Medulla oblongata (tissue), 1 donor: ENCODE measurements around the gene EFNA5.
A peak's percentile ranks its signal among the peaks of the same experiment; 100 is the strongest.

Experiments
- DNase-seq: peaks from one replicate; pipeline ENCODE4 v3.0.0-alpha.2; 2015; ENCODE audit errors: extremely low spot score

The EFNA5 gene

DNA sequence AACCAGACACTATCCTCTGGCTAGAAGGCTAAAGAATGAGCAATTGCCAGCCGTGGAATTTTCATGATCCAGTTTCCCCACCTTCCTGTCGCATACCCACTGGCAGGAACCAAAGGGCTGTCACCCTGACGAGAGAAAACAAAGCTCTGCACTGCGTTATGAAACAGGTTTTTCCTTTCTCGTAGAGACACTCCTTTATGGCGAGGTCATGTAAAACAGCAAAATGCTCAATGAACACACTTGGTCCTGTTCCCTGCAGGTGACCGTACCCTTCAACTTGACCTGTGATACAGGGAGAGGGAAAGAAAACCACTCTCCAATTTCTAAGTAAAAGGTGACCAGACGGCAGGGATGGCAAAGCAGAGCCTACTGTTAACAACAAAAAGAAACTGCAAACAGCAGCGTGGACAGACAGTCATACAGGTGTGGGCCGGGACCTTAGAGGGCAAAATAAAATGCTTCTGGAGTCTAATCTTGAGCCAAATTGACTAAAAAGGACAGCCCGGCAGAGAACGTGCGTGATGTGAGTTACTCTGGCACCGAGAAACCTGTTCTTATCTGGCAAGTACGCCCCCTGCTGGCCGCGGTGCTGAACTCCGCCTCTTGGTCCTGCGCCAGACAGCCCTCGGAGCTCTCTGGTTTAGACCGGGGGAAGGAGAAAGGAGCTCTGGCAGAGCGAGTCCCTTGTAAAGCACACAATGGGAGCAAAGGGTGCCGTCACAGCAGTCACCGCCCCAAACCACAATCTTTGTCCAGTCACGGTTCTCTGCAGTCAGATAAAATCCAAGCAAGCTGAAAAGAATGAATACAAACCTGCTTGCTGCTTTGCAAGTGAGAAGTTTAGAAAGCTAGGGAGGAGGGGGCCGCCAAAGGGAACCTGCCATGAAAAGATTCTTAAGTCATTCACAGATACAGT is 98.9 kb downstream of the EFNA5 start:
- peak; percentile 93 for DNase-seq

DNA sequence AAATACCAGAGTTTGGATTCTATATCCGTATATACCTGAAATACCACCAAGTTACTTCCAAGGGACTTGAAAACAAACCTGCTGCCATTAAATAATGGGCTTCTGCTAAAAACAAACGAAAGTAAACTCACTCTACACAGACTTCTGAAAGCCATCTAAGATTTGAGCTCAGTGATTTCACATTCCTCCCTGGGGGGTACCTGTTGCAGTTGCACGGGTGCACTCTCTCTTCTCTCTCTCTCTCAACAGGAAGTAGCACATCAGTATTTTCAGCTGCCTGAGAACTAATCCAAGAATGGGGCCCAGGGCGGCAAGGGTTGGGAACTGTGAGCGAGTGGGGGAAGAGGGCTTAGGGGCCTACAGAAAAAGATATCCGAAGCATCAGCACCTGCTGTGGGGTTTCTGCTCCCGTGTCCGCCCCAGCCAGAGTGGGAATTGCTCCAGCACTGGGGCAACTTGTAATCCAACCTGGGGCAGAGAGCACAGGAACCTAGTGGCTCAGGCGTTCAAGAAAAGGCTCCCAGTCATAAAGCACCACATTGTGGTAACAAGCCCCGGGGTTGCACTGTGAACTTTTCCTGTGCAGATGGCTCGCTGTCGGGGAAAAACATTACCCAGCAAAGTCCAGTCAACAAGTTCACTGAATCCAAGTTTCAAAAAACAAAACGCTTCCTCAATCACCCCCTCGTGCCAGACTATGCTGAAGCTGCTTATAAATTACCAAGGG is 99.8 kb downstream of the EFNA5 start:
- DNase-seq, result no peak

DNA sequence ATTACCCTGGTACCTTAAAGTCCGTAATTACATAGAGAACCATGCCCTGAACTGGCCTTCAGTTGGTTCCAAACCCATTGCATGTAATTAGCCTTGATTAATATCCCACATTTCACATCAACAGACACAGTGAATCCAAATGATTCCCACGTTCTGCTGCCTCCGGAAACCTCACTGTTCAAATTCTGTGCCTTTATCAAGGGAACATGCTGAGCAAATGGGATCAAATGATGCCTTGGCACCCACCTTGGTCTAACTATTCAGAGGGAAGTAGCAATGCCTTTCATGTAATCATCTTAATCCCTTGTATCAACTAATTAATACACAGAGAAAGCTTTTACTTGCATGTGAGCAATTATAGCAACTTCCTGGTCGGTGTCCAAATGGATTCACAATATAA is 100.6 kb downstream of the EFNA5 start:
- DNase-seq, result no peak

DNA sequence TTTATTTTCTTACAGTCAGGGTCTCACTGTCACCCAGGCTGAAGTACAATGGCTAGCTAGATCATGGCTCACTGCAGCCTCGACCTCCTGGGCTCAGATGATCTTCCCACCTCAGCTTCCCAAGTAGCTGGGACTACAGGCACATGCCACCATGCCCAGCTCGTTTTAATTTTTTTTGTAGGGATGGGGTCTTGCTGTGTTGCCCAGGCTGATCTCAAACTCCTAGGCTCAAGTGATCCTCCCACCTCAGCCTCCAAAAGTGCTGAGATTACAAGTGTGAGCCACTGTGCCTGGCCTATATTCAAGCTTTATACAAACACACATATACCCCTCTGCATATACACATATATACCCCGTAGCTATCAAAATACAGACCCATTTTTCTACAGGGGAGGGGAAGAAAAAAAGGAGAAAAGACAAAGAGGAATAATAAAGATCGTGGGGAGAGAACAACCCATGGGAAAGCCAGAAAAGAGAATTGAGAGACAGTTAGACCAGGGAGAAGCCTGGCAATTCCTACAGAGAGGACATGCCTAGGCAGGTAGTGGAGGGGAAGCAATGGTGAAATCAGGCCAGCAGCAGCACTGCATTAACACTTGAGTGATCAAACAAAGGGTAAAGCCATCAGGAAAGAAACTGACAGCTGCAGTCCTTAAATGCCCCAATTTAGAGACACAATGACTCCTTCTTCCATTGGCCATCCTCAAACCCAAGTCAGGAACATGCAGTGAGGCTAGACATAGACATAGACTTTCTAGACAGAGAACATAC is 102.7 kb downstream of the EFNA5 start:
- DNase-seq, result no peak

DNA sequence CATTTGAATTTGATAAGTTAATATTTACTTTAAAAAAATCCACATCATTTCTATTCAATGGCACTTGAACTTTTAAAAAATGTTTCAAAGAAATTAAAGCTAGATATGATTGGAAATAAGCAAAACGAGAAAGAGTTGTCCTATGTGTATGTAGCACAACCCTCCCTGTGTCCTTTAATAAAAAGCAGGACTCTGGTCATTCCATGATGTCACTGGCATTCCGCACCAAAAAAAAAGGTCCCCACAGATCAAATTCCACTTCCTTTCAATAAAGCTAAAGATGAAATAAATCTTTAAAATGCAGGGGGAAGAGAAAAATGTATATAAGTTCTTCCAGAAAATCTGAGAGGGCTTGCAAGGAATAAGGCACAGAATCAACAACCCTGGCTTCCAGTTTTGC is 103.8 kb downstream of the EFNA5 start:
- DNase-seq, result no peak

DNA sequence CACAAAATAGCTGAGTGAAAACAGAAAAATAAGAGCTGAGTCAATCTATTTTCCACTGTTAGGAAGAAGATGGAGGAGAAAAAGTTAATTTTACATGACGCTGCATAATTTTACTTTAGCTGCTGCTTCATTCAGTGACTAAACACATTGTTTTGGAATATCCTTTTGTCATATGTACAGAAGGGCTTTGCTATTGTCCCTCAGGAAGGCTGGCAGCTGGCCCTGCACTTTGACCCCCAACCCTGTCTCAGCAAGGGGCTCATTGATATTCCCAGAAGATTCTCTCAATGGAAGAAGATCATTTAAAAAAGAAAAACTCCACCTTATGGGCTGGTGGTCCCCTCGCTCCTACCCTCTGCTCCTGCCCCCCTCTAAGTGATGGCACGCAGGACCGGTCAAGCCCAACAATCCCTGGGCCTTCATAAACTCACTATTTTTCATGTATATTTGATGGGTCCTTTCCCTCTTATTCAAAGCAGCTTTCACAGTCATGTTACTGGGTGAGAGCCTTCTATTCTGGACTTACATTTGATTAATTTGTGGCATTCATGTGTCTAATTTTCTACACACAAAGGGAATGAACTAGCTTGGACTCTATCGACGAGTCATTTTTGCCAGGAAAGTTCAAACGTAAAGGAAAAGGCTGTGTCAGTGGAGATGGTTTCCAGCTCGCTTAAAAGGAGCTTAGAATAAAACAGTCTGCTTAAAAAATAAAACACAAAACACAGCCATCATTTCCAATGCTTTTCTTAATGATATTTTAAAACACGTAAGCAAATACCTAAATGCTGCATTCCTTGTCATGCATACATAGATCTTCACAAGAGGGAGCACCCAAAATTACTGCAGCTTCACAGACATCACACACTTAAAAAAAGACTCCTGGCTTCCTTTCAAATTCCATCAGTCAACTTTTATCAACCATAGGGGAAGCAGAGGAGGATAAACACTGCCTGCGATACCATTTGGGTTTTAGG is 104.7 kb downstream of the EFNA5 start:
- DNase-seq, result no peak

DNA sequence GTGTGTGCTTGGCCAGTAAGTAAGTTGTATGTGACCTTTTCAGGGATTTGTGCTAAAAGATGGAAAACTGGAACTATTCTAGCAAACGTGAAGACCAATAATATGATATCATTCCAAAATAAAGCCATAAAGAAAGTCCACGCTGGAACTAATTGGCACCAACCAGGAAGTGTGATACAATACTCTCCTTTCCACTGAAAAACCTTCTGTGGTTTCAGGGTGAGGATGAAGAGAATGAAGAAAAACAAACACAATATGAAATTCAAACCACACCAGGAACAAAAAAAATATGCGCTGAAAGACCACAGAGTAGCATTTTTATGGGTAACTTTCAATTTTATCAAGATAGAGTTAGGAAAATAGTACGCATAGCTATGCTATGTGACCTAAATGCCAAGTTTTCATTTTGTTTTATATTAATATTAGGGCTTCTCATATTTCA is 105.8 kb downstream of the EFNA5 start:
- no peak for DNase-seq

DNA sequence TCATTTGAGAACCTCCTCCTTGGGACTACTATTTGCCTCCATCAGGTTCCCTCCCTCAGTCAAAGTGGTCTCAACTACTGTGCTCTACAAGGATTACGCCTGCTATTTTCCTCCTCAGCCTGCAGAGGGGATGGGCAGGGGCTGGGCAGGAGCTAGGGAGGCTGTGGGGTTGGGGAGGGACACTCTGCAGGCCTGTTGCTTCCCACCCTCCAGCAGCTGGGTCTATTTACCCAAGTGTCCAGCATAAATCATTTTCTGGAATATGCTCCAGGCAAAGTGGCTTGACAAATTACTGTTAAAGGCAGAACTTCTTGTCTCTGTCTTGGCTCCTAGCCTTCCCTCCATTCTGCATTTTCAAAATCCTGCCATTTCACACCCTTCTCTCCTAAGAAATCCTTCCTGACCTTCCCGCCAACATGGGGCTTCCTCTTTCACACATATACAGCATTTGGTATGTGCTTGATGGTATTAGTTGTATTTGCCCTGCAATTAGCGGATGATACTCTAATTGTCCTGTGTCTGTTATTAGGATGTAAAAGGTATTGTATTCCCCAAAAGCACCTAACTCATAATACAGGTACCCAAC is 106.7 kb downstream of the EFNA5 start:
- DNase-seq, result no peak

DNA sequence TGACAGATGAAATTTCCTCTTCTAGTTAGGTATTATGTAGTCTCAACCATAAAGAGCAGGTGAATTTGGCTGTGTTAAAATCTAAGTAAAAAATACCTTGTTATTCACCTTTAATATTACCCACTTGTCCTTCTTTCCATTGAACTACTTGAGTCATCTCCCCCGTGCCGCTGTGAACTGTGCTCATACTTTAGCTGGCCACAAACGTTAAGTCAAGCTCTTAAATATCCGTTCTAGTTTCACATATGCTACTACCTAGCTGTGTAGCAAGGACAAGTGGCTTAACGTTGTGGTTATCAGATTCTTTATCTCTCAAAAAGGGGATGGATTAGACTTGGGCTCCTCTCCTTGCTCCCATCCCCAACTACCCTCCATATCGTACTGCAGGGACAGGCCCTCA is 110.4 kb downstream of the EFNA5 start:
- DNase-seq, result no peak

DNA sequence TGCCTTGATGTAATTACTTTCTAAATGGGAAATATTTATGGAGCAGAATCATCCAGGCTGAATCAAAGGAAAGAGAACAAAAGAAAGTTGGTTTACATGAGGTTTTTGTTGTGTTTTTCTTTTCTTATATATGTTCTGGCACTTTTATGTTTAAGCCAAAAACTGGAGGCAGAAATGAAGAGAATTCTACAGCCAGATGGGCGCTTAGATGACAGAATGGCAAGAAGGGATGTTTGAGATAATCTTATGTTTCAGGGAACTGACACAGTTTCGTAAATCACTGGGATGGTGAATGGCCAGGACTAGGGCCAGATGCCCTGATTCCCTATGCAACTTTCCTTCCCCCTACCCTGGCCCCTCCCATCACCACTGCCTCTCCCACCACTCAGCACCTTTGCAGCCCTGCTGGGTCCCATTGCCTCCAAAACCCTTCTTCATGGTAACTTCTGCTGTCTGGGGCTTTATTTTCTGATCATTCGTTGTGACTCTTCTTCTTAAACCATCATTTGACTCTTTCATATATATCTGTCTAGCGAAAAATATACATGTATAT is 111.8 kb downstream of the EFNA5 start:
- no peak for DNase-seq

DNA sequence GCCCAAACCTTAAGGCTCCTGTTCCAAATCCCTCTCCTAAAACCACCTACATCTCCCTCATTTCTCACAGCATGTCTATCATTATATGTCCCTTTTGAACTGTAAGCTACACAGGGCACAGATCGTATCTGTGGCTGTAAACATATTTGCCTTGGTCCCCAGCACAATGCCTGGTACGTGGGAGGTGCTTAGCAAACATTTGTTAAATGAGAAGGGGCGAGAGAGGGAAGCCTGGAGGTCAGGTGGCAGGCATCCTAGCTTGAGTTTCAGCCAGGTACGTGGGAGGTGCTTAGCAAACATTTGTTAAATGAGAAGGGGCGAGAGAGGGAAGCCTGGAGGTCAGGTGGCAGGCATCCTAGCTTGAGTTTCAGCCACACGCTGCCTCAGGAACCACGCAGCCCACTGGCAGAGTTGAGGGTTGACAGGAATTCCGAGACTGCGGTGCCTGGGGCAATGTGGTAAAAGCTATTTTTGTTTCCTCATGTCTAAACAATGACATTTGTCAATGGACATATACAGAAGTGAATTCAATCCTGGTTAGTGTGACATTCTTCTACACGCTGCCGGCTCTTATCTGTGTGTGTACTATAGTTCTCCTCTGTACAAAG is 113.6 kb downstream of the EFNA5 start:
- no peak for DNase-seq

DNA sequence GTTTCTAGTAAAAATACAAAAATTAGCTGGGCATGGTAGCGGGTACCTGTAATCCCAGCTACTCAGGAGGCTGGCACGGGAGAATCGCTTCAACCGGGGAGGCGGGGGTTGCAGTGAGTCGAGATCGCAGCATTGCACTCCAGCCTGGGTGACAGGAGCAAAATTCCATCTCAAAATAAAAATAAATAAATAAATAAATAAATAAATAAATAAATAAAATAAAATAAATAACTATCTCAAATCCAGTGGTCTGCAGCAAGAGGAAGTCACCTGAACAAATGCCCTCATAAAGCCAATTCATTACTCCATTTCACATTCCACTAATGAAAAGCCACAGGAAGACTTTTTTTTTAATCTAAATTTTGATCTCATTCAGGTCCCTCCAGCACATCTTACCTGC is 114.2 kb downstream of the EFNA5 start:
- no peak for DNase-seq

DNA sequence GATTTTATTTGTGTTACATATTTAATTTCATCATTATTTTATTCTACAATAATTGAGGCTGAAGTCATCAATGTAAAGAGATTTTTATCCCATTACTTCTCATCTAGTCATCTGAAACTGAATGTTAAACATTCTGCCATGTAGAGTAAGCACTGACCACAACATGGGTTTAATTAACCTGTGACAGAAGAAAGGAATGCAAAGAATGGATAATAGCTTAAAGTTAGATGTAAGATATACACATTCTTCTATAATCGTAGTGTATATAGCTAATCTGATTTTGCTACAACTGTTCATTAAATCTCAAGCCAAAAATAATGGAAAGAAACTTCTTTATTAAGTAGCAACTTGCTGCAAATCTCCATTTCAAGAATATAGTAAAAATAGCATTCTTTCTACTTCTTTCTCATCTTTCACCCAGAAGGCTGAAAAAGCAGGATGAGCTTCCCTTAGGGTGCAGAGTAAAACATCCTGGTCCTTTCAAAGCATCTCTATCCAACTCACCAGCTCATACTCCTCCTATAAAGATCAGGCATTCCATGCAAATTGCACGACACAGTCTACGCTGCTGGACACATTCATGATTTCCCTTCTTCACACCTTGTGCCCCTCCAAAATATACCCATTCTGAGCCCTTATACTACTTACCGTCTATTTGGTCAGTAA is 115.2 kb downstream of the EFNA5 start:
- DNase-seq, result no peak

DNA sequence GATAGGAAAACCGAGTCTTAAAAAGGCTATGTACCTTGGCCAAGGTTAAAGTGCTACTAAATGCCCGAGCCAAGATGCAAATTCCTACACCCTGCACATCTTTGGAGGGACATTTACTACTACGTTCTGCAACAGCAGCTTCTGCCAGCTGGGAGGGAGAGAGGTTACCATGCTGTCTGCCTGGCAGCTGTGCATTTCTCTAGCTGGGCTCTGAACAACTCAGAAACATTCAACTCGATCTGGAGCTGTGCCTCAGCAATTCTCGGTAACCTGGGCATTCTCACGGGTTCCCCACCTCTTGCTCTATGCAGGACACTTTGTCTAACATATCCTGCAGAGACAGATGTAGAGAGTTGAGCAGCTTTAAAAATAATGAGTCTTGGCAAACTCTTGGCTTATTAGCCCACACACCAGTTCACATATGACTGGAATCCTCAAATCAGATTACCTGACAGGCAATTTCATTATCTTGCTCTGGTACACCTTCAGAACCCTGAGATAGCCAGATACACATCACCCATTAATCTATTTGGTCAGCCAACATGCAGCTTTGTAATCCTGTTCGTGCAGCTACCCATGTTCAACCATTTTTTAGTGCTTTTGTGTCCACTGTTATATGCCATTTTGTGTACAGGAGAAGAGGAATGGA is 115.8 kb downstream of the EFNA5 start:
- DNase-seq, result no peak

DNA sequence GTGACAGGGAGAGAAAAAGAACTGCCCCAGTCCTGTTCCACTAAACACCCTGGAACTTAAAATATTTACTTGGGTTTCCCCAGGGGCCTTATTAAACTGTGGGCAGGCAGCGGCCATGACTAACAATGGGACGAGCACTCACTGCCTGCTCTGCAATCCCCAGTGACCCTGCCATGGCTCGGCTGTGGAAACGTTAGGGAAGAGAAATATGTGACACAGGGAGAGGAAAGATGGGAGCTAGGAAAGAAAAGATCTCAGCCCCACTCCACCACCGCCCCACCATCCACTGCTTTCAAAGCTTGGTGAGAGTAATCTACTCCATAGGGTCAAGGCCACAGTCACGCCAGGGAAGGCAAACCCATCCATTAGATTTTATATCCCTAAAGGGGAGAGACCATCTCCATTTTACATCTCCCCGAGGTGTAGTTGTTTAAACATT is 117.6 kb downstream of the EFNA5 start:
- DNase-seq, result no peak

DNA sequence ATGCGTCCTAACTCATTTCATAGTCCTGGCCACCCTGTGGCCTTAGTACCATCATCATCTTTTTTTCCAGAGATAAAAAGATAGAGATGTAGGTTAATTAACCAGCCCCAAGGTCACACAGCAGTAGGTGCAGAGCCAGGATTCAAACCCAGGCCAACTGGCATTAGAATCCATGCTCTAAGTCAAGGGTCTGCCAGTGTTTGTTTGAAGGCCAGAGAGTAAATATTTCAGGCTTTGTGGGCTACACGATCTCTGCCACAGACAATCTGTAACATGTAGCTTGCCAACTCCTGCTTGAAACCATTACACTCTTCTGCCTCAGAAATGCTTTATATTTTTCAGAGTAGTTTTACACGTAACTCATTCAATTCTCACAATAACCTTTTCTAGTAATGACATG is 119.6 kb downstream of the EFNA5 start:
- no peak for DNase-seq

DNA sequence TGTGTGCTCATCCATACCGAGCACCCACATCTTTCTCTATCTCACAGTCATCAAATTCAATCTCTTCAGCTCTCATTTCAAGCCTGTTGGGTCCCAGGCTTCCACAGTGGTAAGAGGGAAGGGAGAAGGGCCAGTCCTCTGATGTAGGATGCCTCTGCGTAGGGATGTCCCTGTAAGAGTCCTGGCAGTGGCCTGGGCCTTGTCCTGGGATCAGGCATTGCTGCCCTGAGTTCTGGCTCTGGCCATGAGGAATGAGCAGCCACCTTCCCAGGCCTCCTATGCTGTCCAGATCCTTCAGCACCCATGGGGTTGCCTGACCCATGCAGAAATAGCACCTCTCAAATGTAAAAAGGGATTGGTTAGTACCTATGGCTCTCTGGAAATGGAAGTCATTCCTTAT is 121.2 kb downstream of the EFNA5 start:
- no peak for DNase-seq

DNA sequence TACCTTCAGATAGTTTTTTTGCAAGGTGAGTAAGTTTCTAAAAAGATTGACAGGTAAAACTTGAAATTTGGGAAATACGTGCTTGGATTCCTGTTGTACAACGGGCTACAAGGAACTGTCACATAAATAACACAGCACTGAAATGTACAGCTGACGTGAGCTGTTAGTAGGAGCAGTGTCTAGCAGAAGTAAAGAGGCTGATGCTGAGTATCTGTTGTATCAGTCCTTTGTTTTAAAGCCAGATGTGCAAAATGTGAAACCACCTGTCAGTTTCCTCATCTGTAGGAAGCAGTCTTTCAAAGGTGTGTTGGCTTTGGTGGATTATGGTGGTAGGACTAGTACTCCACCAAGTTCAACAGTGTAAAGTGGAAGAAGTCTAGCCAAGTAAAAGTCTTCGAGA is 122.3 kb downstream of the EFNA5 start:
- no peak for DNase-seq

DNA sequence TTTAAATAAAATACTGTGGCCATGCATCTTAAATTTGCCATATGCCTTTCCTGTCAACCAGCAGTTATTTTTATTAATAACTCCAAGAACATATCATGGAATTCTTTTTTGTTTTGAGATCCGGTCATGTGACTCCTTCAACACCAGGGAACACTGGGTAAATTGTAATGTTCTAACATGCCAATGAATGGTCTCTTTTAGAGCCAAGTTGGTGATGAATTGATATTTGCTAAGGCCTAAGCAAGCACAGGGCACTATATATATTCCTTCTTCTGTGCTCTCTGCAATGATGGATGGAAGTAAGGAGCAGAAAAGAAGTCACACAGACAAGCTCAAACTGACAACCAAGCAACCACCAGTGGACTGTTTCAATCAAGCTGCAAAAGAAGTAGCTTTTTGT is 124.0 kb downstream of the EFNA5 start:
- no peak for DNase-seq
